DOHH2 (cell line): ENCODE measurements around the gene CYP27A1.

Experiments
- H3F3A ChIP-seq: fragments of 200-600 bp; sonication (generic), shearing (Covaris generic); 2 replicates; pipeline ENCODE4 v1.6.0; 2016; ENCODE audit warnings: antibody characterized with exemption, mild to moderate bottlenecking; ENCODE audit not compliant: control insufficient read depth, insufficient read depth
- H3K27ac ChIP-seq: fragments of 200-600 bp; sonication (generic); 2 replicates; pipeline ENCODE4 v1.5.1; 2014; ENCODE audit warnings: low read depth, mild to moderate bottlenecking, low read length, moderate library complexity
- H3K27me3 ChIP-seq: fragments of 200-600 bp; sonication (generic); 2 replicates; pipeline ENCODE4 v1.6.1; 2014; ENCODE audit warnings: mild to moderate bottlenecking, low read length, mixed read lengths; ENCODE audit not compliant: control insufficient read depth
- H3K36me3 ChIP-seq: fragments of 200-600 bp; sonication (generic); 2 replicates; pipeline ENCODE4 v1.6.1; 2014; ENCODE audit warnings: mild to moderate bottlenecking, low read length, moderate library complexity, mixed read lengths; ENCODE audit not compliant: control insufficient read depth
- H3K4me1 ChIP-seq: fragments of 200-600 bp; sonication (generic); 2 replicates; pipeline ENCODE4 v1.6.1; 2014; ENCODE audit warnings: mild to moderate bottlenecking, low read length, mixed read lengths; ENCODE audit not compliant: control insufficient read depth
- H3K4me2 ChIP-seq: fragments of 200-600 bp; sonication (generic); 2 replicates; pipeline ENCODE4 v1.6.0; 2014; ENCODE audit warnings: mild to moderate bottlenecking, low read length, moderate library complexity
- H3K4me3 ChIP-seq: fragments of 200-600 bp; sonication (generic); 2 replicates; pipeline ENCODE4 v1.5.1; 2014; ENCODE audit warnings: mild to moderate bottlenecking, low read length, mixed read lengths
- H3K79me2 ChIP-seq: fragments of 200-600 bp; sonication (generic); 2 replicates; pipeline ENCODE4 v1.6.1; 2014; ENCODE audit warnings: mild to moderate bottlenecking, low read length, mixed read lengths; ENCODE audit not compliant: control insufficient read depth
- H3K9me2 ChIP-seq: fragments of 200-600 bp; sonication (generic); replicated peaks from 2 replicates; pipeline ENCODE4 v1.6.1; 2014; ENCODE audit warnings: mild to moderate bottlenecking, low read length, mixed read lengths; ENCODE audit not compliant: control insufficient read depth
- H3K9me3 ChIP-seq: fragments of 200-600 bp; sonication (generic); 2 replicates; pipeline ENCODE4 v1.6.1; 2014; ENCODE audit warnings: antibody characterized with exemption, low read length, mixed read lengths; ENCODE audit not compliant: control insufficient read depth, insufficient read depth
- H4K20me1 ChIP-seq: fragments of 200-600 bp; sonication (generic); 2 replicates; pipeline ENCODE4 v1.6.0; 2014; ENCODE audit warnings: low read depth, mild to moderate bottlenecking, antibody characterized with exemption, low read length, moderate library complexity; ENCODE audit not compliant: control insufficient read depth, insufficient read depth
- CTCF ChIP-seq: fragments of 200-600 bp; sonication (generic); IDR thresholded peaks from one replicate; pipeline ENCODE4 v1.5.1; 2014; ENCODE audit warnings: antibody characterized with exemption, mild to moderate bottlenecking, low read depth, low read length; ENCODE audit not compliant: poor library complexity, severe bottlenecking
- EZH2phosphoT487 ChIP-seq: fragments of 200-600 bp; sonication (generic); IDR thresholded peaks from 2 replicates; pipeline ENCODE4 v1.6.1; 2017; ENCODE audit warnings: borderline replicate concordance, mild to moderate bottlenecking, antibody characterized with exemption, low read length, moderate library complexity, mixed read lengths

The CYP27A1 gene

GRCh38 chr2:218832520-218832919, 50.6 kb downstream of the CYP27A1 start:
- TF ChIP-seq CTCF = no peak
- no peak for TF ChIP-seq EZH2phosphoT487
- Histone ChIP-seq H3K4me3 (no peak overlapping the region), H3K27me3 (peaks cover 36% of the 10 kb centered on the region), H3K9me3 (no peaks in the 10 kb centered on the region), H3K79me2 (no peaks in the 10 kb centered on the region), H3F3A (no peaks in the 10 kb centered on the region), H3K4me1 (peaks cover 3% of the 10 kb centered on the region; the same call in 1 of the 2 replicates), H3K9me2 (no peaks in the 10 kb centered on the region), H3K36me3 (no peaks in the 10 kb centered on the region), H3K27ac (no peak overlapping the region), H3K4me2 (no peak overlapping the region), H4K20me1 (no peaks in the 10 kb centered on the region)

- TF ChIP-seq EZH2phosphoT487 (no peak), CTCF (no peak)
- H3K36me3 ChIP-seq = no peaks in the 10 kb centered on the region
- H3K9me3 ChIP-seq = no peaks in the 10 kb centered on the region
- H3K4me2 ChIP-seq = no peak overlapping the region
- no peak overlapping the region for H3K27ac ChIP-seq
- no peaks in the 10 kb centered on the region for H3F3A ChIP-seq
- no peaks in the 10 kb centered on the region for H3K9me2 ChIP-seq
- H3K4me1 ChIP-seq = peaks cover 3% of the 10 kb centered on the region; the same call in 1 of the 2 replicates
- H3K4me3 ChIP-seq = no peak overlapping the region
- peaks cover 40% of the 10 kb centered on the region for H3K27me3 ChIP-seq
- H3K79me2 ChIP-seq = no peaks in the 10 kb centered on the region
- H4K20me1 ChIP-seq = no peaks in the 10 kb centered on the region
Observed at GRCh38 chr2:218833023-218833609, 51.2 kb downstream of the CYP27A1 start.

- Histone ChIP-seq H3K36me3 (no peaks in the 10 kb centered on the region), H3K4me2 (no peak overlapping the region), H4K20me1 (no peaks in the 10 kb centered on the region), H3K4me3 (no peak overlapping the region), H3K27me3 (peaks cover 51% of the 10 kb centered on the region), H3K4me1 (peaks cover 3% of the 10 kb centered on the region; the same call in 1 of the 2 replicates), H3F3A (no peaks in the 10 kb centered on the region), H3K9me3 (no peaks in the 10 kb centered on the region), H3K9me2 (no peaks in the 10 kb centered on the region), H3K27ac (no peak overlapping the region), H3K79me2 (no peaks in the 10 kb centered on the region)
- TF ChIP-seq EZH2phosphoT487 (no peak), CTCF (no peak)
Observed at GRCh38 chr2:218834685-218835084, 52.7 kb downstream of the CYP27A1 start.
